NCI-H146 treated with DMSO at 0.1 percent for 48 hours (cell line): ENCODE results near the gene CKS2.

Experiments
- DNase-seq: peaks from one replicate; lab custom pipeline; 2025; ENCODE audit not compliant: unreplicated experiment; lab: John Stamatoyannopoulos, UW

CKS2 gene

GRCh38 chr9:89363921-89364665, 53.1 kb downstream of the CKS2 start:
- no peak for DNase-seq

- no peak for DNase-seq
These were observed 53.9 kb downstream of the CKS2 start for GRCh38 chr9:89364666-89365531.

- DNase-seq, result no peak
These were observed 54.5 kb downstream of the CKS2 start for GRCh38 chr9:89365532-89365912.
